ENCODE data around the gene STAP1. TPM values are rescaled to one million over a fixed set of nuclear protein-coding genes. Genes with fewer than 3 reads are reported as not detected.

Gene STAP1
- polyA plus RNA-seq, 1 of the 3 experiments (the other 2 are of a cell fraction): not detected

DNA sequence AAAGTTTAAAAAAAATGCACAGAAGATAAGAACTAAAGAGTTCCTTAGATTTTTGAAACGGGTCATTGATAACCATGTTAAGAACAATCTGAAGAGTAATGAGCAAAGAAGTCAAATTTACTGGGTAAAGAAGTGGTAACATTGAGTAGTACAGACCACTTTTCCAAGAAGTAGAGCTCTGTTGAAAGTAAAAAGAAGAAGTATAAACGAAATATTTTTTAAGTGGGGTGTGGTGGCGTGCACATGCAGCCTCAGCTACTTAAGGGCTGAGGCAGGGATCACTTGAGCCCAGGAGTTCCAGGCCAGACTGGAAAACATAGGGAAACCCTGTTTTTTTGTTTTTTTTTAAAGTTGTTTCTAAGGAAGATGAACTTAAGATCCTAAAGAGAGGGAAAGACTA lies 74.0 kb downstream of the STAP1 start:
- Histone ChIP-seq H3K27me3 (ENCODE audit: insufficient read depth) (no peaks in the 10 kb centered on the region), H3K4me1 (ENCODE audit: control insufficient read depth in 1 of 2, insufficient read depth in 2 of 2, low read depth in 1 of 2, low read length in 1 of 2) (no peaks in the 10 kb centered on the region), H3K9me3 (no peaks in the 10 kb centered on the region), H3K36me3 (replicated peaks in 1 of 2; ENCODE audit: control insufficient read depth in 1 of 2, insufficient read depth in 2 of 2, low read length in 1 of 2) (peaks cover 85% of the 10 kb centered on the region in 2 experiments), H3K4me2 (no peak overlapping the region), H4K20me1 (ENCODE audit: insufficient read depth) (no peaks in the 10 kb centered on the region), H2AFZ (ENCODE audit: low read depth) (no peak overlapping the region), H3K27ac (ENCODE audit: low read depth in 2 of 2, low read length in 1 of 2) (no peak overlapping the region), H3K9ac (no peak overlapping the region), H3K9me2 (no peaks in the 10 kb centered on the region; the same call in 1 of the 2 replicates), H3K79me2 (ENCODE audit: insufficient read depth) (no peaks in the 10 kb centered on the region; the same call in 1 of the 2 replicates), H3K4me3 (ENCODE audit: low read depth in 2 of 2, low read length in 1 of 2) (no peak overlapping the region), H3F3A (replicated peaks; ENCODE audit: insufficient read depth) (peaks cover 7% of the 10 kb centered on the region)
- TF ChIP-seq TAF1 (IDR thresholded peaks at IDR 0.05; ENCODE audit: borderline replicate concordance, low read depth, low read length) (no peak), GATA2 (CRISPR knock-in tag; IDR thresholded peaks at IDR 0.05) (no peak), NRF1 (IDR thresholded peaks at IDR 0.05; ENCODE audit: low read depth, low read length) (no peak), FOXJ3 (CRISPR knock-in tag; IDR thresholded peaks at IDR 0.05) (no peak), SIN3A (IDR thresholded peaks at IDR 0.05; ENCODE audit: borderline replicate concordance, low read depth, low read length) (no peak)
- TF ChIP-seq, protein P1, sequence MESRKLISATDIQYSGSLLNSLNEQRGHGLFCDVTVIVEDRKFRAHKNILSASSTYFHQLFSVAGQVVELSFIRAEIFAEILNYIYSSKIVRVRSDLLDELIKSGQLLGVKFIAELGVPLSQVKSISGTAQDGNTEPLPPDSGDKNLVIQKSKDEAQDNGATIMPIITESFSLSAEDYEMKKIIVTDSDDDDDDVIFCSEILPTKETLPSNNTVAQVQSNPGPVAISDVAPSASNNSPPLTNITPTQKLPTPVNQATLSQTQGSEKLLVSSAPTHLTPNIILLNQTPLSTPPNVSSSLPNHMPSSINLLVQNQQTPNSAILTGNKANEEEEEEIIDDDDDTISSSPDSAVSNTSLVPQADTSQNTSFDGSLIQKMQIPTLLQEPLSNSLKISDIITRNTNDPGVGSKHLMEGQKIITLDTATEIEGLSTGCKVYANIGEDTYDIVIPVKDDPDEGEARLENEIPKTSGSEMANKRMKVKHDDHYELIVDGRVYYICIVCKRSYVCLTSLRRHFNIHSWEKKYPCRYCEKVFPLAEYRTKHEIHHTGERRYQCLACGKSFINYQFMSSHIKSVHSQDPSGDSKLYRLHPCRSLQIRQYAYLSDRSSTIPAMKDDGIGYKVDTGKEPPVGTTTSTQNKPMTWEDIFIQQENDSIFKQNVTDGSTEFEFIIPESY (IDR thresholded peaks at IDR 0.05; ENCODE audit: borderline replicate concordance, low read depth): no peak
- TF ChIP-seq, protein P2, sequence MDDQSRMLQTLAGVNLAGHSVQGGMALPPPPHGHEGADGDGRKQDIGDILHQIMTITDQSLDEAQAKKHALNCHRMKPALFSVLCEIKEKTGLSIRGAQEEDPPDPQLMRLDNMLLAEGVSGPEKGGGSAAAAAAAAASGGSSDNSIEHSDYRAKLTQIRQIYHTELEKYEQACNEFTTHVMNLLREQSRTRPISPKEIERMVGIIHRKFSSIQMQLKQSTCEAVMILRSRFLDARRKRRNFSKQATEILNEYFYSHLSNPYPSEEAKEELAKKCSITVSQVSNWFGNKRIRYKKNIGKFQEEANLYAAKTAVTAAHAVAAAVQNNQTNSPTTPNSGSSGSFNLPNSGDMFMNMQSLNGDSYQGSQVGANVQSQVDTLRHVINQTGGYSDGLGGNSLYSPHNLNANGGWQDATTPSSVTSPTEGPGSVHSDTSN (IDR thresholded peaks at IDR 0.05): no peak
- CTCF ChIA-PET: interaction anchor here (0.7 to 1.7 kb wide), 4 partner anchors 8 to 69 kb away, joined by 3 to 4 read pairs (median 3); partner anchors contain the start of gene UBA6
- POLR2A ChIA-PET: no interaction called here
- DNase-seq: no peak
- WGBS (ENCODE audit: low lambda C conversion rate): 90% methylated on average over 3 of the region's 3 CpGs

DNA sequence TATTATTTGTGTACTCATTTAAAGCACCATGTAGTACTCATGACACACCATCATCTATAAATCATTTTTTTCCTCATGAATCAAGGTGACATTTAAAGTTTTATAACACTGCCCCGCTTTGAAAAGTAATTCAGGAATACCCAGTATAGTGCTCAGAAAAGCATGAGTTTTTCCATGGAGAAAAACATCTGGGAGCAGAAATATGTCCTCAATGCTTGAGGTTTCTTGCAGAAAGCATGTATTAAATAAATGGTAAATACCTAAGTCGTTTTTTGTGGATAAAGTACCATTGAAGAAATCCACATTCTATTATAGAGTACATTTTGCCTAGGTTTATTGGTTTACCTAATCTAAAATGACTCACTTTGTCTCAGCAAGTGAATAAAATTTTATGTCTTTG lies 76.2 kb downstream of the STAP1 start:
- no peak for DNase-seq
- H3K4me2 ChIP-seq: no peak overlapping the region

More for the DNA sequence above, 76.2 kb downstream of the STAP1 start:
- Histone ChIP-seq H4K20me1 (ENCODE audit: insufficient read depth) (no peaks in the 10 kb centered on the region), H3F3A (replicated peaks; ENCODE audit: insufficient read depth) (peaks cover 17% of the 10 kb centered on the region), H3K9me3 (no peaks in the 10 kb centered on the region), H3K79me2 (ENCODE audit: insufficient read depth) (no peaks in the 10 kb centered on the region), H3K9ac (no peak overlapping the region), H3K36me3 (replicated peaks in 1 of 2; ENCODE audit: control insufficient read depth in 1 of 2, insufficient read depth in 2 of 2, low read length in 1 of 2) (peaks cover 81 to 83% of the 10 kb centered on the region in 2 experiments), H3K27me3 (ENCODE audit: insufficient read depth) (no peaks in the 10 kb centered on the region), H3K9me2 (no peaks in the 10 kb centered on the region; the same call in 1 of the 2 replicates), H3K27ac (ENCODE audit: low read depth in 2 of 2, low read length in 1 of 2) (no peak overlapping the region), H3K4me1 (ENCODE audit: control insufficient read depth in 1 of 2, insufficient read depth in 2 of 2, low read depth in 1 of 2, low read length in 1 of 2) (no peaks in the 10 kb centered on the region), H2AFZ (ENCODE audit: low read depth) (no peak overlapping the region), H3K4me3 (ENCODE audit: low read depth in 2 of 2, low read length in 1 of 2) (no peak overlapping the region)
- WGBS (ENCODE audit: low lambda C conversion rate): 75% methylated on average over 2 of the region's 2 CpGs
- CTCF ChIA-PET: no interaction called here
- TF ChIP-seq, protein P2 (IDR thresholded peaks at IDR 0.05): no peak
- no peak for TF ChIP-seq CHD2 (IDR thresholded peaks at IDR 0.05; ENCODE audit: low read length, partially characterized antibody)
- no peak for TF ChIP-seq RAD21 (IDR thresholded peaks at IDR 0.05; ENCODE audit: low read length)
- TF ChIP-seq MEF2A (IDR thresholded peaks at IDR 0.05; ENCODE audit: borderline replicate concordance, low read depth): no peak
- TF ChIP-seq, protein P3, sequence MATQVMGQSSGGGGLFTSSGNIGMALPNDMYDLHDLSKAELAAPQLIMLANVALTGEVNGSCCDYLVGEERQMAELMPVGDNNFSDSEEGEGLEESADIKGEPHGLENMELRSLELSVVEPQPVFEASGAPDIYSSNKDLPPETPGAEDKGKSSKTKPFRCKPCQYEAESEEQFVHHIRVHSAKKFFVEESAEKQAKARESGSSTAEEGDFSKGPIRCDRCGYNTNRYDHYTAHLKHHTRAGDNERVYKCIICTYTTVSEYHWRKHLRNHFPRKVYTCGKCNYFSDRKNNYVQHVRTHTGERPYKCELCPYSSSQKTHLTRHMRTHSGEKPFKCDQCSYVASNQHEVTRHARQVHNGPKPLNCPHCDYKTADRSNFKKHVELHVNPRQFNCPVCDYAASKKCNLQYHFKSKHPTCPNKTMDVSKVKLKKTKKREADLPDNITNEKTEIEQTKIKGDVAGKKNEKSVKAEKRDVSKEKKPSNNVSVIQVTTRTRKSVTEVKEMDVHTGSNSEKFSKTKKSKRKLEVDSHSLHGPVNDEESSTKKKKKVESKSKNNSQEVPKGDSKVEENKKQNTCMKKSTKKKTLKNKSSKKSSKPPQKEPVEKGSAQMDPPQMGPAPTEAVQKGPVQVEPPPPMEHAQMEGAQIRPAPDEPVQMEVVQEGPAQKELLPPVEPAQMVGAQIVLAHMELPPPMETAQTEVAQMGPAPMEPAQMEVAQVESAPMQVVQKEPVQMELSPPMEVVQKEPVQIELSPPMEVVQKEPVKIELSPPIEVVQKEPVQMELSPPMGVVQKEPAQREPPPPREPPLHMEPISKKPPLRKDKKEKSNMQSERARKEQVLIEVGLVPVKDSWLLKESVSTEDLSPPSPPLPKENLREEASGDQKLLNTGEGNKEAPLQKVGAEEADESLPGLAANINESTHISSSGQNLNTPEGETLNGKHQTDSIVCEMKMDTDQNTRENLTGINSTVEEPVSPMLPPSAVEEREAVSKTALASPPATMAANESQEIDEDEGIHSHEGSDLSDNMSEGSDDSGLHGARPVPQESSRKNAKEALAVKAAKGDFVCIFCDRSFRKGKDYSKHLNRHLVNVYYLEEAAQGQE (IDR thresholded peaks at IDR 0.05; ENCODE audit: low read depth, low read length): no peak
- no peak for TF ChIP-seq RCOR1 (IDR thresholded peaks at IDR 0.05; ENCODE audit: low read length)
- no peak for TF ChIP-seq RXRA (IDR thresholded peaks at IDR 0.05; ENCODE audit: borderline replicate concordance, low read depth)
- POLR2A ChIA-PET: no interaction called here

Data from SK-N-SH (cell line).